K562 (cell line): ENCODE measurements around the gene TMEM30A. TPM values are rescaled to one million over a fixed set of nuclear protein-coding genes. Genes with fewer than 3 reads are reported as not detected.

ENCODE experiments used
- ARID4B ChIP-seq: sonication (generic); formaldehyde crosslinking; IDR thresholded peaks from 2 replicates; pipeline ENCODE4 v1.8.0; 2022; ENCODE audit warnings: mild to moderate bottlenecking, missing genetic modification reagents
- ATF7 ChIP-seq: fragments of 450-650 bp; IDR thresholded peaks from 2 replicates; pipeline ENCODE4 v1.7.1; 2014; ENCODE audit warnings: mild to moderate bottlenecking, moderate library complexity
- E2F4 ChIP-seq: sonication (generic); formaldehyde crosslinking; IDR thresholded peaks from 2 replicates; pipeline ENCODE4 v1.8.0; 2022; ENCODE audit warnings: mild to moderate bottlenecking, low read depth, missing genetic modification reagents
- FOXA3 ChIP-seq, 2 experiments: fragments of 450-650 bp in 1 of 2; sonication (generic) in 1 of 2; formaldehyde crosslinking; IDR thresholded peaks in 1 of 2; conservative IDR thresholded peaks in 1 of 2; 2 replicates each; pipeline versions ENCODE4 v1.4.0 to v1.8.0; 2020 to 2022; ENCODE audit warnings: mild to moderate bottlenecking in 2 of 2, missing genetic modification reagents in 1 of 2
- FOXJ3 ChIP-seq: sonication (generic); formaldehyde crosslinking; IDR thresholded peaks from 2 replicates; pipeline ENCODE4 v1.4.0; 2020; ENCODE audit warnings: mild to moderate bottlenecking, missing genetic modification reagents
- MEIS2 ChIP-seq: fragments of 450-650 bp; IDR thresholded peaks from 2 replicates; pipeline ENCODE4 v1.6.1; 2014; ENCODE audit warnings: mild to moderate bottlenecking; ENCODE audit not compliant: partially characterized antibody
- PBX2 ChIP-seq, 2 experiments: IDR thresholded peaks in 1 of 2; conservative IDR thresholded peaks in 1 of 2; 2 replicates each; pipeline ENCODE4 v1.6.1; 2016; ENCODE audit warnings: low read depth in 2 of 2, mild to moderate bottlenecking in 1 of 2, missing compliant biosample characterization in 1 of 2, missing genetic modification characterization in 1 of 2, moderate library complexity in 1 of 2
- ZBTB12 ChIP-seq: fragments of 250-450 bp; sonication (Bioruptor Pico); IDR thresholded peaks from 2 replicates; pipeline ENCODE4 v1.4.0; 2020
- ZKSCAN1 ChIP-seq: fragments of 150-350 bp; IDR thresholded peaks from 2 replicates; pipeline ENCODE4 v1.6.1; 2016; ENCODE audit warnings: low read depth, low read length
- polyA plus RNA-seq, 8 experiments: library from polyadenylated mRNA; depleted of rRNA in 4 of 8; stranded (reverse) in 5 of 8; unstranded in 3 of 8; fragments of >200 nt; fragmentation: Nextera tagmentation in 2 of 8; fragmentation: Illumina TruSeq in 1 of 8; extraction: Ambion mirVana in 2 of 8; extraction: Trizol in 1 of 8; gene quantifications; 2 replicates each; pipeline versions ENCODE4 v1.2.1 to v1.2.3, GENCODE V29; 2011 to 2014; ENCODE audit warnings: inconsistent platforms in 1 of 8, missing spikeins in 1 of 8
- total RNA-seq, 7 experiments: library from RNA; depleted of rRNA in 6 of 7; stranded (reverse); fragments of >200 nt in 6 of 7; fragmentation: Illumina TruSeq in 2 of 7; extraction: Trizol in 2 of 7; gene quantifications; 2 replicates each; pipeline versions ENCODE4 v1.2.1 to v1.2.3, GENCODE V29; 2011 to 2021; ENCODE audit warnings: low replicate concordance in 1 of 7
- TF ChIP-seq, protein P1 (sequence below): fragments of 250-450 bp; sonication (Bioruptor Pico); IDR thresholded peaks from 2 replicates; pipeline ENCODE4 v1.5.0; 2021

TMEM30A gene
- total and polyA plus RNA-seq, 9 of the 15 experiments (the other 6 are each of a cell fraction or from before 2014, with no cell fraction given) = 6.5 to 31.2 (median 16.3) TPM

DNA sequence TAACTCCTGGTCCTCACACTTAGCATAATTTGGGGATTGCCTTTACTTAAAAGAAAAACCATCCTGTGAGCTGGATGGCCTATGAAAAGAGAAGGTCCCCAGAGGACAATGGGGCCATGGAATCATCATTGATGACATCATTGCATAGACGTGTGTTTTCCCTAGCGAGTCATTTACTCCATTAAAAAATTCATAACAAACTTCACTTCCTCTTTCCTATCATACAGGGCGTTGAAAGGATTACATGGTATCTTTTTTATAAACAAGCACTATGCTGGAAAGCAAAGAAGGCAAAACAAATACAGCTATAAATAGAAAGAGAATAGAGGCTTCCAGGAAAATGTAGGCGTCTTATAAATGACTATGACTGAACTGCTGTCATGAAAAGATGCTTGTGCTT is 67.4 kb downstream of the TMEM30A start (continued):
- no peak for TF ChIP-seq ZBTB12 (CRISPR knock-in tag)
- peak; percentile 59 for TF ChIP-seq MEIS2
- TF ChIP-seq ZKSCAN1 = no peak
- TF ChIP-seq ARID4B (CRISPR knock-in tag) = no peak
- no peak for TF ChIP-seq PBX2 (CRISPR knock-in tag; IDR thresholded peaks at IDR 0.05; ENCODE audit: low read depth)
- peak; percentile 82 for TF ChIP-seq PBX2 (tag; conservative IDR thresholded peaks at IDR 0.05; ENCODE audit: low read depth)
- no peak for TF ChIP-seq FOXJ3
- peak; percentile 65; the same call in 1 of the 2 replicates for TF ChIP-seq ATF7
- TF ChIP-seq E2F4 (CRISPR knock-in tag) = no peak
- TF ChIP-seq FOXA3 (CRISPR knock-in tag; conservative IDR thresholded peaks at IDR 0.05 in 1 of 2, IDR thresholded peaks at IDR 0.05 in 1 of 2) = no peak
- TF ChIP-seq, protein P1, sequence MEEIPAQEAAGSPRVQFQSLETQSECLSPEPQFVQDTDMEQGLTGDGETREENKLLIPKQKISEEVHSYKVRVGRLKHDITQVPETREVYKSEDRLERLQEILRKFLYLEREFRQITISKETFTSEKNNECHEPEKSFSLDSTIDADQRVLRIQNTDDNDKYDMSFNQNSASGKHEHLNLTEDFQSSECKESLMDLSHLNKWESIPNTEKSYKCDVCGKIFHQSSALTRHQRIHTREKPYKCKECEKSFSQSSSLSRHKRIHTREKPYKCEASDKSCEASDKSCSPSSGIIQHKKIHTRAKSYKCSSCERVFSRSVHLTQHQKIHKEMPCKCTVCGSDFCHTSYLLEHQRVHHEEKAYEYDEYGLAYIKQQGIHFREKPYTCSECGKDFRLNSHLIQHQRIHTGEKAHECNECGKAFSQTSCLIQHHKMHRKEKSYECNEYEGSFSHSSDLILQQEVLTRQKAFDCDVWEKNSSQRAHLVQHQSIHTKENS (CRISPR knock-in tag) = no peak
